UCSD-AML1 (cell line): ENCODE data around the gene TSEN54.

Source experiments
- DNase-seq: peaks from one replicate; lab custom pipeline; 2025; ENCODE audit not compliant: unreplicated experiment; lab: John Stamatoyannopoulos, UW

TSEN54 gene

DNA sequence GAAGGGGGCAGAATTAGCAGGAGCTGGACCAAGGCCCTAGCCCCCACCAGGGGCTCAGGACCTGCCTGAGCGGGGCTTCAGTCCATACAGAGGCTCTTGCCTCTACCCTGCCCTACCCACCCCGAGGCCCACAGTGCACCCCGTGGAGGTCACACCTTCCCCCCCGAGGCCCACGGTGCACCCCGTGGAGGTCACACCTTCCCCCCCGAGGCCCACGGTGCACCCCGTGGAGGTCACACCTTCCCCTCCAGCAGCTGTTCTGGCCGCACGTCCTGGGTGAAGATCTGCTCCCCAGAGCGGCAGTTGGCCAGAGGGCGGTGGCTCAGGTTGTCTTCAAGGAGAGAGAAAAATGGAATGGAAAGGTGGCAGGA lies 12.4 kb upstream of the TSEN54 start:
- DNase-seq = no peak

DNA sequence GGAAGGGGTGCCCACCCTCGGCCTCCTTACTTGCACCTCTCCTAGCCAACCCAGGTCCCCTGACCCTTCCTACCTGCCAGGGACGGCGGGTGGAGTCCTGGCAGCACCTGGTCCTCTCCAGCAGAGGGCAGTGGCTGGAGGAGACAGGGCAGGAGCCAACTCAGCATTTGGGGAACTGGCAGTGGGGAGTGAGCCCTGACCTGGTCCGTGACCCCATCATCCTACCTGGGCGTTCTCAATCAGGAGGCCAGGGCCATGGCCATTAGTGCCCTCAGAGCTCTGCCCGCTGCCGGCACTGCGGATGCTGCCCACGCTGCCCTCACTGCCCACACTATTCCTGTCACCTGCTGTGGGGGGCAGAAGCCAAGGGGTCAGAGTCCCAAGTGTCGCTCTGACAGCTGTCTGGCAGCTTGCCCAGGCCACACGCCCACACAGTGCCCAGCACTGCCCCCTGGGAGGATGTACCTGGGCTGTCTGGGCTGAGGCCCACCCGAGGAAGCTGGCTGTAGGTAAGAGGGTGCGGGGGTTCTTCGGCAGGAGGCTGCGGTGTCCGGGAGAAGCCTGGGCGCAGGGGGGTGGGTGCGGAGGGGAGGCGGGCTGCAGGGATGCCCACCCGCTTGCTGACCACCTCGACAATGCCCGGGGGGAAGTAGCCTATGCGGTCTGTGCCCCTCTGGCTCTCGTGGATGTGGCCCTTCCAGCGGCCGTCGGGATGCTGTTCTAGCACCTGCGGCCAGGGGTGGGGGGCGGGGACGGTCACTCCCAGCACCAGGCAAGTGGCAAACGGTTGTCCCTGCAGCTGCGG lies 11.8 kb upstream of the TSEN54 start:
- DNase-seq = peak; percentile 38

DNA sequence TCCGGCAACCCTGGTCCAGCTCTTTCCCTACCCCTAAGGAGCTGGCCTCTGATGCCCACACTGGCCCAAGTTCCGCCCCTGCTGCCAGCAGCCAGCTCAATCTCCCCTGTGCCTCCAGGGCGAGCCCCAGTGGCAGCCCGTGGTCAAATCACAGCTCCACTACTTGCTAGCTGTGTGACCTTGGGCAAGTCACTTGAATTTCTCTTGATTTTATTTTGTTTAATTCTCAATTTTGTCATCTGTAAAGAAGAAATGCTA lies 11.2 kb upstream of the TSEN54 start:
- no peak for DNase-seq

DNA sequence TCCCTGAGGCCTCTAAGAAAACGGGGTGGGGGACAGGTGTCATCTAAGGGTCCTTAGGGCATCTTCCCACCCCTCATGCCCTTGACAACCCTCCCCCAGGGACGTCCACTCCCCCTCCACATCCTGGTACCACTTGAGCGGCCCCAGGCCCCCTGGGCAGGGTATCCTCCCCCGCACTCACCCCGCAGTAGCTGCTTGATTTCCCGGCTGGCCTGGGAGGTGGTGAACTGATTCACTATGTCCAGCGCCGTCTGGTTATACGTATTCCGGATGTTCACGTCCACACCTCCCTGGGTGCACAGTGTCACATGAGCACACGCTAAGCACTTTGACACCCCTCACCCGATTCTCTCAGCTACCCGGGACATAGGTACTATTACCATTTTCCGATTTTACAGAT lies 10.7 kb upstream of the TSEN54 start:
- no peak for DNase-seq

DNA sequence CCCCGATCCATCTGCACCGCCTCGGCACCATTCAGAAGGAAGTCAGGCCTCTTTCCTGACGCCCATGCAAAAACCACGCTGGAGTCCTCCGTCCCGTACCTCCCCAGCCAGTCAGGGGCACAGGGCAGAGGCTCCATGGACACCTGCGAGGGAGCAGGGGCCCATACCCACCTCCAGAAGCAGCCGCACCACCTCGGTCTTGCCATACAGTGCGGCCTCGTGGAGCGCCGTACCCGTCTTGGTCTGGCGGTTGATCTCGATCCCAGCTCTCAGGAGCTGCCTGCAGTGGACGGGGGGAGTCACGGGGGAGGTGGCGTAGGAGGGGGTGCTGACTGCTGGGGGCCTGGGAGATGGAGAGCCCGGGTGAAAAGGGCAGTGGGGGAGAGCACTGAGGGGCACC lies 10.2 kb upstream of the TSEN54 start:
- DNase-seq = no peak

DNA sequence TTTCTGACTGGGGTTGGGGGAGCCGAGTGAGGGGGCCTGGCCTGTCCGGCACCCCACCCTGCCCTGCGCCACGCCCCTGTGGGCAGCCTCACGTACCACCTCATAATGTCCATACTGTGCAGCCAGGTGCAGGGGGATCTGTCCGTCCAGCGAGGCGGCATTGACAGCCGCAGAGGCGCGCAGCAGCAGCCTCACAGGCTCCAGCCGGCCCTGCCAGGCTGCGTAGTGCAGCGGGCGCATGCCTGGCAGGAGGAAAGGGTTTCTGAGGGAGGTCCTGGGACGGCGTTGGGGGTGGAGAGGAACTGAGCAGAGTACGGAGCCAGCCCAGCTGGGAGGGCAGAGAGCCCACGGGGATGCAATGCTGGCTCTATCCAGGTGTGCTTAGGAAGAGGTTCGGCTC lies 9.4 kb upstream of the TSEN54 start:
- no peak for DNase-seq

DNA sequence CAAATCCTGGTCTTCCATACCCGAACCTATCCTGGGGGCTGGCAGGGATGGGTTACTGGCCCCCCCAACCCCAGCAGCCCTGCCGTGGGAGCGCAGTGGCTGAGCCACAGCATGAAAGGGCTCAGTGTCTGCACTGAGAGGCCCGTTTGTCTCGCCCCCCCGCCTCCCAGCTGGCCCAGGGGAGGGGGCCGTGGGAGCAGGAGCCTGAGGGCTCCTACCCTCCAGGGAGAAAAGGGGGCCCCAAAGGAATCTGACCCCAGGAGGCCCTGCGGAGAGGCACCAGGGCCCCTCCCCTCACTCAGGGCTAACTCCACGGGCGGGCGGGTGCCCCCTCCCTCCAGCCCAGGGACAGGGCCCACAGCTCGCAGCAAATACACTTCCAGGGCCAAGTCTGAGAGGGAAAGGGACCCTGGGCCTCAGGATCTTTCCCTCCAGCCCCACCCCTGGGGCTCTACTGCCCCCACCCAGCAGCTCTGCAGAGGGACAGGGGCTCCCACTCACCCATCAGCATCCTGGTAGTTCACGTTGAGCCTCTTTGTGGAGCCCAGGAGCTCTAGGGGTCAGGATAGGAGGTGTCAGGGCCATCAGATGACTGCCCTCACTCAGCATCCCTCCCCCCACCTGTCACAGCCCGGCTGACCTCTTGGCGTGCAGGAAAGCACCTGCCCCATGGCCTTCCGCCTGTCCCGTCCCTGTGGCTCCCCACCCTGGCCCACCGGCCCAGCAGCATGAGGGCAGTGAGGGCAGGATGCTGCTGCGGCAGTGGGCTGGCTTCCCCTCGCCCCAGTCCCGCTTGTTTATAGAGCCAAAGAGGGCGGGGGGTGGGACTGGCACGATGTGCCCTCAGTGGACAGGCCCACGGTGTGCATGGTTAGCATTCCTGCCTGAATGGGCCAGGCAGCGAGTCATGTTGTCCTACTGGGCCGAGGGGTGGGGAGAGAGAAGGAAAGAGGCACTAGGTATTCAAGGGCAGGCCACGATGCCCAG lies 8.3 kb upstream of the TSEN54 start:
- DNase-seq = no peak

DNA sequence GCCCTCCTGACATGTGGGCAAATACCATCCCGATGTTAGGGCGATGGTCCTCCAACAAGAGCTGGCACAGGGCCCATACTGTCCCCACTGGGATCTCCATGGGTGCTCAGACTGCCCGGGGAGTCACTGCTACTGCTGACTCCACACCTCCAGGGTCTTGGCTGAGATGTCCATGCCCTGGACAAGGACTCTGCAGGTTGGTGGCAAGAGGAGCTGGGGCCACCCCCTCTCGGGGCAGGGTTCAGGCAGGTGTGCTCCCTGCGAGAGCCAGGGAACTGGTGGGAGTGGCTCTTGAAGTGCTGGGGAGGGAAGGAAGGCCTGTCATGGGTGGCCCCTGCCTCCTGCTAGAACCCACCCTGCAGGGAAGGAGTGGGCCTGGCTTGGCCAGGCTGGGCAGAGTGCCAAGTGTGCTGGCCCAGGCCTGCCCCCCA lies 7.4 kb upstream of the TSEN54 start:
- DNase-seq = no peak

DNA sequence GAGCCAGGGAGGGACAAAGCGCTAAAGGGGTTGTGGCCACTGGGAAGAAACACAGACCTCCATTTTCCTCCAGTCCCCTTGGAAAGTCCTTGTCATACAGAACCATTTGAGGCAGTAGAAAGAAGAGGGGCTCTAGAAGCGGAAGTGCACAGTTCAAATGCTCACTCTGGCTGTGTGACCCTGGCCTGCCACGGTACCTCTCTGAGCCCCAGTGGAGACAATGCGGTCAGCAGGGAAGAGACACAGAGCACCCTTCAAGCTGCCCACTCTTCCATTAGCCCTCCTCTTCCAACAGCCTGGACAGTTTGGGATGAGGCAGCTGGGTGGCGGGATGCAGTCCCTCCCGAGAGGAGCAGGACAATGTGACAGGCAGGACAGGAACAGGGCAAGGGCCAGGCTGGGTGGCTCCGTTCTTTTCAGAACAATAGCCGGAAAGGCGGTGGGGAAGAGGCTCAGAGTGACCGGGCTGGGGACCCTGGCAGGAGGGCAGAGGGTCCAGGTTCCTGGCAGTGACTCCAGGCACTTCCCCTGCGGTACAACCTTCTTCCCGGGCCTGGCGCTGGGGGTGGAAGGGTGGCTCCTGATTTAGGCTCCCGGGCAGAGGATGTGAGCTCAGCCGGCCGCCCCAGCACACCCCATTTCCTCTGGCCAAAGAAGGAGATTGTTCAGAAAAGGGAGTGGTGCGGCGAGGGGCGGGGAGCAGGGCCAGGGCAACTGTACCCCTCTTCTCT lies 6.6 kb upstream of the TSEN54 start:
- no peak for DNase-seq

DNA sequence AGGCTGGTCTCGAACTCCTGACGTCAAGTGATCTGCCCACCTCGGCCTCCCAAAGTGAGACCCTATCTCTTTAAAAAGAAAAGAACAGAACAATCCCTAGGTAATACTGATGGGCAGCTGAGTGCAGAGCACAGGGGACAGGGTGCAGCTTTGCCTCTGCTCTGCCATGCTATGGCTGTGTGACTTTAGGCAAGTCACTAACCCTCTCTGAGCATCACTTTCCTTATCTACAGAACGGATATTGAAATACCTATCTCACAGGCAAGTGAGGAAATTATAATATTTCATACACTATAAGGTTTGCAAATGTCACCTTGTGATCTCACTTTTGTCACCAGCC lies 5.1 kb upstream of the TSEN54 start:
- DNase-seq = no peak

DNA sequence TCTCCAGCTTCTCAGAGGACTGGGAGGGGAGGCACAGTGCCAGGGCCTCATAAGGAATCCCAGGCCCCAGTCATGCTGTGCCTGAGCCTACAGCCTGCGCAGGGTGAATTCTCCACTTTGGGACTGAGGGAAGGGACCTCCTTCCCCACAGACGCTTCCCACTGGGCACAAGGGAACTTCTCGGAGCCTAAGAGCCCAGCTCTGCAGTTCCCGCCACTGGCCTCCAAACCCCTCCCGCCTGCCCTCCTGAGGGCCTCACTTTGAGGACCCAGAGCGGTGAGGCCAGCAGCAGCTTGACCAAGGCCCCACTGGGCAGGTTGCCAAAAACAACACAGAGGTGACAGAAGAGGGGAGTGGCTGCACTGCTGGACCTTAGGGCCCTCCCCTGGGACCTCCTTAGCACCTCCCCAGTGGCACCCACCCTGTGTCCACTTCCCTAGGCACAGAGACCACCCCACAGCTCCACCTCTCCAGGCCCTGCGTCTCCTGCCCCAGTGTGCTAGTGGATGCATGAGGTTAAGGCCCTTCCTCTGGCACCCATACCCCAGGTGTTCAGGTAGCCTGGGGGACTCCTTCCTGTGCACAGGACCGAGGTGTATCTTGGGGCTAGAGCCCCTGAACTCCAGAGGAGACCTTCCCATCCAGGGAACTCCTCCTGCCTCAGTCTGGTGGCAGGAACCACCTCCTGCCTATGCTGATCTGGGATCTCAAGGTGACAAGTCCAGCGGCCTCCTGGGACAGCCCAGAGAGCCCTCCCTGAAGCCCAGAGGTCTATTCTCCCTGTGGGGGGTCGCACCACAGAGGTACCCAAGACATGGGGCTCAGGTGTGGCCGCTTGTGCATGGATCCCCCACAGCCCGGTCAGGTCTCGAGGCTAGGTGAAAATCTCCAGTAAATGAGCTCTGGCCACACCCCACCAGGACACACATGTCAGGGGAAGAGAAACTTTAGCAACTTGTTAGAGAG lies 4.4 kb upstream of the TSEN54 start:
- DNase-seq = no peak

DNA sequence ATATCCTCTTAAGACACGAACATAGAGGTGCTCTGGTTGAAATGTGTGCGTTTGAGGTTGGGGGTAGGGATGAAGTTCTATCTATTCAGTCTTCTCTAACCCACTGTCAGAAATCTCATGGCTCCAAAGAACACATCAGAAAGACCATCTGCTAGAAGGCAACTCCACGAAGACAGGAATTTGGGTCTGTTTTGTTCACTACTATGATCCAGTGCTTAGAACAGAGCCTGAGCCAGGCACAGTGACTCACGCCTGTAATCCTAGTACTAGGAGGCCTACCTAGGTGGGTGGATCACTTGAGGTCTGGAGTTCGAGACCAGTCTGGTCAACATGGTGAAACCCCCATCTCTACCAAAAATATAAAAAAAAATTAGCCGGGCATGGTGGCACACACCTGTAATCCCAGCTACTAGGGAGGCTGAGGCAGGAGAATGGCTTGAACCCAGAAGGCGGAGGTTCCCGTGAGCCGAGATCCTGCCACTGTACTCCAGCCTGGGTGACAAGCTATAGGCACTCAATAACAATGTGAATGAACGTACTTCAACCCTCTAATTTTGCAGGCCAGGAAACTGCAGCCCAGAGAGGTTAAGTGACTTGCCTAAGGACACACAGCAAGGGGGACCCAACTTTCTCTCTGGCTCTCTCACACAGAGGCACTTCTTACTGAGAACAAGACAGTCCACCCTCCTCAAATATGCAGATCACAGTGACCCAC lies 3.2 kb upstream of the TSEN54 start:
- no peak for DNase-seq

DNA sequence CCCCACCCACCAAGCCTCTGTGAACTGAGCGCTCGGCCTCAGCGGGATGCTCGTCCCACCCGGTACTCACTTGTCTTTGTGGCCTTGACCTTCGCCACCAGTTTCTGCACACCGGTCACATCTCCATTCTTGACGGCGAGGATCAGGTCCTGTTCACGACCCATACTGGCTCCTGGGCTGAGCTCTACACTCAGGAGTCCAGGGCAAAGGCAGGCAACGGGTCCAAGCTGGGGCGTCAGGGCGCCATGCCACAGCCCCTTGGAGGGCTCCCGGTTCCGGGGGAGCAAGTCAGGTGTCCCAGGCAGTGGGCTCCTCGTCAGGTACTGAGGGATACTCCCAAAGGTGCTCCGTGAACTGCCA lies 2.7 kb upstream of the TSEN54 start:
- no peak for DNase-seq

DNA sequence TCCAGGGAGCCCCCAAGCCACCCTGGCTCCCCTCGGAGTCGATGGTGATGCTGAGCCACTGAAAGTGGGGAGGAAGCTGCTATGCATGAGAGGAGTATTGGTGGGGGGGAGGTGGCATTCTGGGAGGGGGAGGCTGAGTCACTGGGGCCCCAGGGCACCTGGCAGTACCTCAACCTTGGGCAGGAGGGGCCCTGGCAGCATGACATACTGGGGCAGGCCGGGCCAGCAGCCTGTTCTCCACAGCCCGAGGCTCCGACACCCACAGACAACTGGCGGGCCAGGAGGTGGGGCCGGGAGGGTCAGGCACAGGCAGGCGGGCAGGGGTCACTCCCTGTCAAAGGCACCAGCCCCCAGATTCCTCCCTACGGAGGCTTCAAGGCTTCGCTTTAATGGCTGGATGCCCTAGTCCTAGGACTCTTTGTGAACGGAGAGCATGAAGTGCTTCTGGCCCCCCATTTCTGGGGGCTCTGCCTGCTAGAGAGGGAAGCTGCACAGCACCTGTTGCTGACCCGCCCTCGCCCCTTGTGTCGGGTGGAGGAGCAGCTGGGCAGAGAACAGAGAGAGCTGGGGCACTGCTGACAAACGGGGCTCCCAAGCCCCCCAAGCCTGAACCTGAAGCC lies 1.9 kb upstream of the TSEN54 start:
- DNase-seq = no peak

DNA sequence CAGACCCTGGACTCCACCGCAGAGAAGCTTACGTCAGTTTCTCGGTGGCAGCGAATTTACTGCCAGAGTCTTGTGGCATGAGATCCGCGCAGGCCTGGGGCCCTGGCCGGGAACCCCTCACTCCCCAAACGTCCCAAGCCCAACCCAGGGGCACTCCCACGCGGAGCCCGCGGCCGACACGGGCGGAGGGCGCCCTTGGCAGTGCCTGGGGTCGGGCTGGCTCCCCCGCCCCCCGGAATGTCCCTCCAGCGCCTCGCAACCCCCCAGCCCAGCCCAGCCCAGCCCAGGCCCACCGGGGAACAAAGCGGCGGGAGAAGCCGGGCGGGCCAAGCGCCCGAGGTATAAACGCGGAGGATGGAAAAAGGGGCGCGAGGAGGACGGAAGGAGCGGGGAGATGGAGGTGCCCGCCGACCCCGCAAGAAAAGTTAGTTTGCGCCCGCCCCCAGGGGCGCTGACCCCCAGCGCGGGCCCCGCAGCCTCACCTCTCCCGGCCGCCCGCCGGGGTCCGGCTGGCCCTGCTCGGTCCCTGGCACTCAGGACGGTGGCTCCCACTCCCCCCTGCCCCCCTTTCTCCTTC lies 1.3 kb upstream of the TSEN54 start:
- DNase-seq = no peak

DNA sequence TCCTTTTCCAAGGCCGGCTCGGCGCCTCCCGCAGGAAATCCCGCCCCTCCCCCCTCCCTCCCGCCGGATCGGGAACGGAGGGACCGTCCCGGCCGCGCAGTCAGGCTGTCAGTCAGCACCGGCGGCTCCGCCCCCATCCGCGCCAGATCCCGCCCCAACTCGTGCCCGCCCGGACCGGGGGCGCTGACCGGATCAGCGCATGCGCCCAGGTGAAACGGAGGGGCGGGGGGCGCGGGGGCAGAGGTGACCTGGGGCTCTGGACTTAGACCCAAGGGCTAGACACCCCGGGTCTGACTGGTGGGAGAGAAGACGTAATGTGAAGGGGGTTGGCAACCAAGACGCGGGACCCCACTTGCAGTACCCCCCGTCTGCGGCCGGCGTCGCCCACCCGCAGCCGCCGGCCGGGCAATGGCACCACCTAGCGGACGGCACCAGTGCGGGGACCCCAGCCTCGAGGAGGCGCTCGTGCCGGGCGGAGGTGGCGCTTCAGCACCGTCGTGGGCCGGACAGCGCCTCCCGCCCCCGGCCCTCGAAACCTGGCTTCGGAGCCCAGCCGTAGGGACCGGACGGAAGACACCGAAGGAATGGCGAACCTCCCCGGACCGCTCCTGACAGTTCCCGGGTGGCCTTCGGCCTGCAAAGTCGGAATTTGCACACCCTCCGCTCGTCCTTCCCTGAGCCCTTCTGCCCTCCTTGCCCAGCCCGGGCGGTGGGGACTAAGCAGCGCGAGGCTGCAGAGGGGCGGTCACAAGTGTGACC lies 653 bp upstream of the TSEN54 start, which contains the start of gene CASKIN2:
Gene CASKIN2, minus strand, starts transcription at position 42 of the 759 bp plus-strand sequence. CDS start 1,733 bp downstream, outside the sequence.
- DNase-seq = peak; percentile 93

DNA sequence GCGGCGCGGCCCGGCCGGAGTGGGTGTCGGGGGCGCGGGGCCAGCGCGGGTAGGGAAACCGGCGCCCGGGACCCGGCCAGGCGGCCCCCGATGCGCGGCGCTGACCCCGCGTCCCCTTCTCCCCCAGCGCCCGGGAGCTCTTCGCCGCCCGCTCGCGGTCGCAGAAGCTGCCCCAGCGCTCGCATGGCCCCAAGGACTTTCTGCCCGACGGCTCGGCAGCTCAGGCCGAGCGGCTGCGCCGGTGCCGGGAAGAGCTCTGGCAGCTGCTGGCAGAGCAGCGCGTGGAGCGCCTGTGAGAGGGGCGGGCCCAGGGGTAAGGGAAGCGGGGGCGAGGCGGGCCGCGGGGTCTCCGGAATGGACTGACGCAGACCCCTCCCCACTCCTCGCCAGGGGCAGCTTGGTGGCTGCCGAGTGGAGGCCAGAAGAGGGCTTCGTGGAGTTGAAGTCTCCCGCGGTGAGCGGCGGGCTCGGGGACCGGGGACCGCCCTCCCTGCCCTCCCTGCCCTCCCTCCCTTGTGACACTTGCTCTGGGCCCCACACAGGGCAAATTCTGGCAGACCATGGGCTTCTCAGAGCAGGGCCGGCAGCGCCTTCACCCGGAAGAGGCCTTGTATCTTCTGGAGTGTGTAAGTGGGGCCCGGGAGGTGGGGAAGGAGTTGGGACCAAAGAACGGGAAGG lies 430 bp downstream of the TSEN54 start:
- DNase-seq = peak; percentile 64

DNA sequence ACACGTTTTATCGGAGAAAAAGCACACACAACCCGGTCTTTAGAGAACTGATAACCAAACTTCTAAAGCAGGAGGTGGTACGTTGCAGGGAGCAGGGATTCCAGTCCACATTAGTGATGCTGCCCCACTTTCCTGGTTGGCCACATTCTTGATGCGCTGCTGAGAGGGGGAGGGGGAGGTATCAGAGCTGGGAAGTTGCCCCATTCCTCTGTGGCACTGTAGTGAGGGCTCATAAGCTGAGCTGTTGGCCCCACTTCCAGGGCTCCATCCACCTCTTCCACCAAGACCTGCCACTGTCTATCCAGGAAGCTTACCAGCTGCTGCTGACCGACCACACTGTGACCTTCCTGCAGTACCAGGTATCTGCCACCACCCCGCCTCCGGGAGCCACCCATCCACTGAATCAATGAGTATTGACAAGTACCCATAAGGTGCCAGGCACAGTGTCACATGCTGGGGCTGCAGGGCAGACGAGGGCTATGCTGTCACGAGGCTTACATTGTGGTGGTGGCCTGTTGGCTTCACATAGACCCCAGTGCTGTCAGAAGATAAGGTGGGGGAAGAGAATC lies 1.1 kb downstream of the TSEN54 start:
- DNase-seq = no peak
